ENCODE data around the gene SMC3. TPM values are rescaled to one million over a fixed set of nuclear protein-coding genes. Genes with fewer than 3 reads are reported as not detected.

The SMC3 gene
- total RNA-seq, 1 experiment from 2014 or later, result 64.3 TPM

- Histone ChIP-seq H3K79me2 (ENCODE audit: insufficient read depth, low read length) (no peaks in the 10 kb centered on the region), H3K9me2 (ENCODE audit: insufficient read depth) (no peaks in the 10 kb centered on the region), H3K27ac (ENCODE audit: low read depth, low read length) (no peak overlapping the region), H3K4me1 (ENCODE audit: control insufficient read depth in 1 of 2, insufficient read depth in 2 of 2, low read length in 2 of 2) (no peaks in the 10 kb centered on the region), H3K4me2 (ENCODE audit: low read length) (no peak overlapping the region), H3K27me3 (ENCODE audit: insufficient read depth, low read length) (no peaks in the 10 kb centered on the region), H3K36me3 (ENCODE audit: control insufficient read depth in 1 of 2, insufficient read depth in 2 of 2, low read length in 2 of 2) (no peaks in the 10 kb centered on the region), H3K9me3 (ENCODE audit: control insufficient read depth in 1 of 2, insufficient read depth in 1 of 2, low read depth in 1 of 2, low read length in 2 of 2) (no peaks in the 10 kb centered on the region), H2AFZ (ENCODE audit: low read depth, low read length, poor library complexity, severe bottlenecking) (no peak overlapping the region), H3K4me3 (replicated peaks in 1 of 2; ENCODE audit: low read depth in 1 of 2, low read length in 2 of 2) (no peak overlapping the region), H3K9ac (ENCODE audit: low read length) (no peak overlapping the region), H4K20me1 (ENCODE audit: insufficient read depth) (no peaks in the 10 kb centered on the region)
- TF ChIP-seq SIN3A (IDR thresholded peaks at IDR 0.05; ENCODE audit: low read depth) (no peak), ZBTB33 (IDR thresholded peaks at IDR 0.05; ENCODE audit: extremely low read depth, insufficient replicate concordance, low read length) (no peak), JUND (IDR thresholded peaks at IDR 0.05) (no peak), EZH2 (IDR thresholded peaks at IDR 0.05) (no peak), MAX (IDR thresholded peaks at IDR 0.05) (no peak), POLR2A (IDR thresholded peaks at IDR 0.05; ENCODE audit: borderline replicate concordance, extremely low read depth, insufficient read depth, insufficient read length) (no peak)
- ChIA-PET CTCF (no interaction called here), RAD21 (ENCODE audit: low non-redundant PET in 1 of 2, low total read pairs in 2 of 2, uncharacterized antibody in 2 of 2, unreplicated experiment in 2 of 2) (no interaction called here), POLR2A (no interaction called here)
- intact Hi-C loops (cut with micrococcal nuclease), result loop anchor here (10.0 kb wide), 2 partner anchors 587 to 977 kb away; no protein-coding TSS in a partner anchor
- no TSS peak for BruUV-seq (replicated peaks)
- ATAC-seq (no peak), DNase-seq (ENCODE audit: low read depth, low spot score) (no peak)
Observed at GRCh38 chr10:110618230-110618610, 50.7 kb downstream of the SMC3 start.

Data from HCT116 (cell line).